Stimulated activated CD4-positive, alpha-beta T cell treated with anti-CD3 and anti-CD28 coated beads, Interleukin-12 subunit alpha, Interleukin-12 subunit beta, amount 100 ng/mL, for 48 hours (primary cell): ENCODE results near the gene PTPRJ.
A peak's percentile ranks its signal among the peaks of the same experiment; 100 is the strongest.
"Not testable (repeated sequence)": the region's sequence is repeated elsewhere in the genome, so short reads cannot be mapped to it uniquely, and the experiment has no call there.

ENCODE experiments used
- DNase-seq, 3 donors: peaks; one replicate each; pipeline ENCODE4 v3.0.0-alpha.2; 2020; ENCODE audit warnings: low read depth in 2 of 3, low spot score in 1 of 3

Gene PTPRJ

DNA sequence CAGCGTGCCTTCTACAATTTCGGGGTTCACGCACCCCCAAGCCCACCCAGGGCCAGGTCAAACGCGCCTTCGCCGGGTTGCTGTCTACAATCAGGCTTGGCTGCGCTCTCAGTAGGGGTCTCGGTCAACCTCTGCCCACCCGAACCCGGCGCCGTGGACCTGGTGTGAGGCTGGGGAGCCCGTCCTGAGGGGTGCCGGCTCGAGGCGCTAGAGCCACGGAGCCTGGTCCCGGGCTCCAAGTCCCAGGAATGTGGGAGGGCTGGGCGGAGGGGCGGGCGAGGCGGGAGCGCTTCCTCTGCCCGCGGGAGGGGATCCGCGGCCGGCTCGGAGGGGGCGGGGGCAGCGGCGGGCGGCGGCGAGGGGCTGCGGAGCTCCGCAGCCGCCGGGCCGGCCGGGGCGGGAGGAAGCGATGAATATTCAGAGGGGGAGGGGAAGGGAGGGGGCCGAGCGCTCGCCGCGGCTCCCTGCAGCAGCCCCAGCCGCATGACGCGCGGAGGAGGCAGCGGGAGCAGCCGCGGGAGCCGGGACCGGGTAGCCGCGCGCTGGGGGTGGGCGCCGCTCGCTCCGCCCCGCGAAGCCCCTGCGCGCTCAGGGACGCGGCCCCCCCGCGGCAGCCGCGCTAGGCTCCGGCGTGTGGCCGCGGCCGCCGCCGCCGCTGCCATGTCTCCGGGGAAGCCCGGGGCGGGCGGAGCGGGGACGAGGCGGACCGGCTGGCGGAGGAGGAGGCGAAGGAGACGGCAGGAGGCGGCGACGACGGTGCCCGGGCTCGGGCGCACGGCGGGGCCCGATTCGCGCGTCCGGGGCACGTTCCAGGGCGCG is at the start of gene PTPRJ:
TSS of gene PTPRJ (plus strand) at position 472 of the 819 bp plus-strand sequence. CDS start 354 bp downstream, outside the sequence.
- peak in 1 of 3 donors; percentile 40 for DNase-seq

DNA sequence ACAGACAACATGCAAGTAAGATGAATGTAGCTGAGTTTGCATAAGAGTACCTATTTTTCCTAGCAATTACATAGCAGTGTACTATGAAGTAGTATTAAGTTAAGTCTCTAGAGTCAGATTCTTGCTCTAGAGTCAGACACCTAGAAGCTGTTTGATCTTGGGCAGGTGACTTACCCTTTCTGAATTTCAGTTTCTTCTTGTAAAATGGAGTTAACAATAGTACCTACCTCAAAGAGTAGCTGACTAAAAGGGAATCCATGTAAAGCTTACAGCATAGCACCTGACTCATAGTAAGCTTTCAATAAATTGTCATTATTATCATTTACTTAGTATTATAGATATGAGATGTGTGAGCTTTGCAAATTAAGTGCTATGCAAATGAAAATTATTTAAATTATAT is 47.8 kb upstream of the PTPRJ start:
- DNase-seq = no peak

DNA sequence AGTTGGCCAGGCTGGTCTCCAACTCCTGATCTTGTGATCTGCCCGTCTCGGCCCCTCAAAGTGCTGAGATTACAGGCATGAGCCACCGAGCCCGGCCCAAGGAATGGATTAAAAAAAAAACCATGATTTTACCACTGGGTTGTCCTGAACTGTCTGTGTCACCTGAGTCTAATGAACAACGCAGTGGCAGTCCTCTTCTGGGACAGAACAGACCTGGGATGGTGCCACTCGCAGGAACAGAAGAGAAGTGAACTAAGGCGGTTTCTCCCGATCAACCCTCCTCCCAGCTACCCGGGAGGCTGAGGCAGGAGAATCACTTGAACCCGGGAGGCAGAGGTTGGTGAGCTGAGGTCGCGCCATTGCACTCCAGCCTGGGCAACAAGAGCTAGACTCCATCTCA is 46.6 kb upstream of the PTPRJ start:
- not testable (repeated sequence) for DNase-seq

DNA sequence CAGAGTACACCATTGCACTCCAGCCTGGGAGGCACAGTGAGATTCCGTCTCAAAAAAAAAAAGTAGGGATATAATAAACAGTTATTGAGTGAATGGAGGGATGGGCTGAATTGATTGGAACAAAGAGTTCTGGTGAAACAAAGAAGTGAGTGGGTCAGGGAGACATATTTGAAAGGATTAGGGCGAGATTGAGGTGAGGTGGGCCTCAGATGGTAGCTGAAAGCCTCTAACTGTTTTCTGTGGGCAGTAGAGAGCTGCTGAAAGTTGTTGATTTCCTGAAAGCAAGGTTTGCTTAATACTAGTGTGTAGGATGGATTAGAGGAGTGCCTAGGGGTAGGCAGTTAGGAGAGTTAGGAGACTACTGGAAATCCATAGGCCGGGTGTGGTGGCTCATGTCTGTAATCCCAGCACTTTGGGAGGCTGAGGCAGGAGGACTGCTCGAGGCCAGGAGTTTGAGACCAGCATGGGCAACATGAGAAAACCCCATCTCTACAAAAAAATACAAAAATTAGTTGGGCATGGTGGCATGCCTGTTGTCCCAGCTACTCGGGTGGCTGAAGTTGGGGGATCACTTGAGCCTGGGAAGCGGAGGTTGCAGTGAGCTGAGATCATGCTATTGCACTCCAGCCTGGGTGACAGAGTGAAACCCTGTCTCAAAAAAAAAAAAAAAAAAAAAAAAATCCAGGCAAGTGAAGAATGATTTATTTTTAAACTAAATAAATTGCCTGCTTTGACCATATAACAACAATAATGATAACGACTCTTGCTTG is 41.4 kb upstream of the PTPRJ start:
- no peak for DNase-seq

DNA sequence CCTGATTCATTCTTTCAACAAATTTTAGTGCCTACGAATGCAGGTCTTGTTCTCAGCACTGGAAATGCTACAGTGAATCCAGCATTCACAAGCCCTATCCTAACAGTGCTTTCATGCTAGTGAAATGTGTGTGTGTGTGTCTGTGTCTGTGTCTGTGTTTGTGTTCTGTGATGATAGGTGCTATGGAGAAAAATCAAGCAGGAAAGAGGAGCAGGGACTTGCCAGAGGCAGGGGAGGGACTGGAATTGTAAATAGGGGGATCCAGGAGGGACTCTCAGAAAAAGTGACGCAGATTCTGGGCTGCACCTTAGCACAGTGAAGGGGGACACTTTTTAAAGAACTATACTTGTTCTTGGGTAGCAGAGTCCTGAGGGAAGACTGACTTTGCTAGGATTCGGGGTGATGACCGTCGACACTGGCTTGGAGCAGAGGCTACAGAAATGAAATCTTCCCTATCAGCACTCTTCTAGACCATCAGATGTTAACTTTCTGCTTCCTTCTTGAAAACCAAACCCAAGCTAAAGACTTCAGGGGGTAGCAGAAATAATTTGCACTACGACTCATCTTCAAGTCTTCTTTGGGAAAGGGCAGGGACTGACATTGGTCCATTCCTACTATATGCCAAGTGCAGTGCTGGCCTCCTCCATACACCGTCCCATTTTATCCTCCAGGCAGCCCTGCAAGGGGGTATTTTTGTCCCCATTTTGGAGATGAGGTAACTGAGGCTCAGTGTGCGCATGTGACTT is 39.3 kb upstream of the PTPRJ start:
- DNase-seq = no peak

DNA sequence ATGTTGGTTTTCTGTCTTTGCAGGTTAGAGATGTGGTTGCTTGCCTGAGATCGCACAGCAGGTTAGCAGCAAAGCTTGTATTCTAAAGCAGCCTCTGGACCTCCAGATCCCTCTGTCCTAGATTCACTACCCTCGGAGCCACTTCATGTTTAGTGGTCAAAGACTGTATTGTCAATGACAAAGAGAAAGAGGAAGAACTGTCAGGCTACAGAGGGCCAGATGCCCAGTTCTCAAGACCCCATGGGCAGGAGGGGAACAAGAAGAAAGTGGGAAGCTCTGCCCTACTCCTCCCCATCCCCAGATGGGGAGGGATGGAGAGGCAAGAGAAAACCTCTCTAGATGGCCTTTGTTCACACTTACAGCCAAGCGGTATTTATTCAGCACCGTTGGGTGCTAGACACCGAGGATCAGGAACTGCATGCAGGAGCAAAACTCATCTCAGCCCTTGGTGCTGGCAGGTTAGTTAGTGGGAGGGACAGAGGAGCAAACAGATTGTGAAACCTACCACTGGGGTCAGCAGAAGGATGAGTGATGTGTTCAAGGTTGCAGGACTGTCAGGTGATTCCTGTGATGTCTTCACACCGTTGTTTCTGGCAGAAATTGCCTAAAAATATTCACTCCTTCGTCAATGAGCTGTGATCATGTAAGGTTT is 38.3 kb upstream of the PTPRJ start:
- no peak for DNase-seq

DNA sequence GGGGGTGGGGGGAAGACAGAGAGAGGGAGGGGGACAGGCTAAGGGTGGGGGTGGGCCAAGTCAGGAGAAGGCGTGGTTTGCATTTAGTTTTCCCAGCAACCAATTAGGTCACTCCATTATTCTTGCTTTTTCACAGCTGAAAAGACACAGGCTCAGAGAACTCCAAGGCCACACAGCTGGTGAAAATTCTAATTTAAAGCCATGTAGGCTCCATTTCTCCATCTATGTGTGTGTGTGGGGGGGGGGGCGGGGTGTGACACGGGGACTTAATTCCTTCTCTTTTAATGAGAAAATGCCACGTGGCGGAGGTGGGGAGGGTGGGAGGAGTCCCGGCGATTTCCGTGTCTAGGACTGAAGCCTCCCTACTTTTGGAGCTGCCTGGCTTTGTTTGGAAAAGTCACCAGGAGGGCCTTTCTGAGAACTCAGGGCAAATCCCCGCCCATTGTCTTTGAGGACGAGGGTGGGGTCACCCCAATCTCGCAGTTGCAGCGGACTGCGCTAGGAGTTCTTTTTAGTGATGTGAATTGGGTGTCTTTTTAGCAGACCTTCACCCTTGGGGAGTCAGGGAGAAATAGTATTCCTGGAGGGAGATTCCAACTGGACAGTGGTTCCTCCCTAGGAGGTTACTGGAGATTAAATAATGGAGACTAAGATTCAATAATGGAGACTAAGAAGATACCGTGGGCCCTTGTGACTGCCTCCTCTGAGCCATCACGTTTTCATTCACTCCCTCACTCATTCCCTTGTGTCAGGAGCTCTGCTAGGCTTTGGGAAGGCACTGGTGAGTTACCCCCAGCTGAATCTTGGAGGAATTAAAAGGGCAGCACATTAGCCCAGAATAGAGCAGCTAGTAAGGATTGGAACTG is 36.4 kb upstream of the PTPRJ start:
- no peak for DNase-seq

DNA sequence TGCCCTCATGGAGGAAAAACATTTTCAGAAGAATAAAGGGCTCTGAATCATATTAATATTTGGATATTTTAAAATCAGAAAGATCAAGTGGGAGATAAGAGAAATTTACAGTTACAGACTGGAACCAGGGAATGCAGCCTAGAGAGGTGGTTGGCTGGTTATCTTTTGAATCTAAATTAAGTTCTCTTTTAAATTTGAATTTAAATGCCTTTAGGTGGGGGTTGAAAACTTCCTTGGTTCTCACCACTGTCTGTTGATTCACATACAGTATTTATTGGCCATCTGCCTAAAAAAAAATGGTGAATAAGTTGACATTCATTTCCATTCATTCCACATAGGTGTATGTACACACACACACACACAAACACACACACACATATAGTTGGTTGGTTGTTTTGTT is 35.7 kb upstream of the PTPRJ start:
- no peak for DNase-seq

DNA sequence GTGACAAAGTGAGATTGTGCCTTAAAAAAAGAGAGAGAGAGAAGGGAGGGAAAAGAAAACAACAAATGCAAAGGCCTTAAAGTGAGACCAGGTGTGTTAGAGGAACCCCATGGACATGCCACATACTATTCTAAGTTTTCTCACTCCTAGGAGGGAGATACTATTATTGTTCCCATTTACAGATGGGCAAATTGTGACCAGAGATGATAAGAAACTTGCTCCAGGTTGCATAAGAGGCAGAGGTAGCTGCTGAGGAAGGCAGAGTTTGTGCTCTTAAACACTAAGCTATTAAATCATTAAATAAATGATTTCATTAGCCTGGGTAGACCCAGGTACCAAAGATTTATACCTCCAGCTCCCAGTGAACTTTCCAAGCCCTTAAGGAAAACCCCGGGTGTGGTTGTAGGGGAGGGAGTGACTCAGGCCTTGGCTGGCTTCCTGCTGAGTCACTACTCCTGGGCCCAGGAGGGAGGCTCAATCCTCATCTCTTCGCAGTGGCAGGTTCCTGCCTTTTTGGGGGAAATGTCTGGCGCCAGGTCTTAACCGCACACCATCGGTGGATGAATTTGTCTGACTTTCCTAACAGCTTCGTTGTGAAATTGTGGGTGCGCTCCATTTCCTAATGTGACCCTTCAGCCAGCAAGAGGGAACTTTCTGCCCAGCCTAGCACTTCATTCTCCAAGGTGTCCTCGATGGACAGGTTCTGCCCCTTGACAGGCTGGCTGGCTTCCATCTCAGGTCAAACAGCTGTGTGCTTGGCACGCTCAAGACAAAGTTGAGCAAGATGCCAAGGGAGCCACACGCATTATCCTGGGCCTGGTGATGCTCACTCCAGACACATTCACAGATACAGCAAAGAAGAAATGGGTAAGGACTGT is 33.4 kb upstream of the PTPRJ start:
- DNase-seq = peak in 2 of 3 donors; percentile 18 to 35

DNA sequence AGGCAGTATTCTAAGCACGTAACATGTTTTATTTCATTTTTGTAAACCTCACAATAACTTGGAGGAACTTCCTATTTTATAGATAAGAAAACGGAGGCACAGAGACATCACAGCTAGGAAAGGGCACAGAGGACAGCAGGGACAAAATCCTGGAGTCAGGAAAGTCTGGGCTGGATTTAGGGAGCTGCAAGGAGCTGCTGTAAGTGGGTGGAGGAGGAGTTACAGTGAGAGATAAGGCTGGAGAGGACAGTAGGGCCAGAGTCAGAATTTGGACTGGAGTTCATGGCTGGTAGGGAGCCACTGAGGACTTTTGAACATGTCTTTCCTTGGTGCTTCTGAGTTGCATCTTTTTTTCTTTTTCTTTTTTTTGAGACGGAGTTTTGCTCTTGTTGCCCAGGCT is 32.2 kb upstream of the PTPRJ start:
- no peak for DNase-seq

DNA sequence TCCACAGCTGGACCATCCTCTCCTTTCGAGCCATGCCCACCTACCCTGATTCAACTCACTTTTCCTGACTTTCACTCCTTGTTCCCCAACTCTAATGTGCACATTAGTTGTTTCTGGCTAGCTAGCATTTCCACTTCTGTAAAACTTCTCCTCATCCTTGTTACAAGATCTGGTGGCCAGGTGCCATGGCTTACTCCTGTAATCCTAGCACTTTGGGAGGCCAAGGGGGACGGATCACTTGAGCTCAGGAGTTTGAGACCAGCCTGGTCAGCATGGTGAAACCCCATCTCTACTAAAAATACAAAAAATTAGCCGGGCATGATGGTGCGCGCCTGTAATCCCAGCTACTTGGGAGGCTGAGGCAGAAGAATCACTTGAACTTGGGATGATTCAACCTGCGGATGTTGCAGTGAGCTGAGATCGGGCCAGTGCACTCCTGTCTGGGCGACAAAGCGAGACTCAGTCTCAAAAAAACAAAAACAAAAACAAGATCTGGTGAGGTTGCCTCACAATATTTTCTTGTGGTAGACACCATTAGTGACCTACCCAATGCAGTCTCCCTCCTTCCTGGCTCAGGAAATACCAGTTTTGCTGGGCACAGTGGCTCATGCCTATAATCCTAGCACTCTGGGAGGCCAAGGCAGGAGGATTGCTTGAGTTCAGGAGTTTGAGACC is 31.2 kb upstream of the PTPRJ start:
- DNase-seq = not testable (repeated sequence)

DNA sequence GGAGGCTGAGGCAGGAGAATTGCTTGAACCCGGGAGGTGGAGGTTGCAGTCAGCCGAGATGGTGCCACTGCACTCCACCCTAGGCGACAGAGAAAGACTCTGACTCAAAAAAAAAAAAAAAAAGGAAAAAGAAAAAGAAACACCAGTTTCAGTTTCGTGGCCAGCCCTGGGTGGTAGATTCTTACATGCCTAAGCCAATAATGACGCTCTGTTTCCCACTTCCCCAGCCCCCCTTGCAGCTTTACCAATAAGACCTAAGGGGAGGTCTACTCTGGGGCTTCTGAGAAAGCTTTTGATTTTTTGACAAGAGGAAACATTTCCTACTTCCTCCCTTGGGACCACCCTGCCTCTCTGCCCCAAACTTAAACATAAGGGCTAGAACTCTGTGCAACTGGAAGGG is 30.0 kb upstream of the PTPRJ start:
- DNase-seq = peak in 2 of 3 donors; percentile 20 to 21

DNA sequence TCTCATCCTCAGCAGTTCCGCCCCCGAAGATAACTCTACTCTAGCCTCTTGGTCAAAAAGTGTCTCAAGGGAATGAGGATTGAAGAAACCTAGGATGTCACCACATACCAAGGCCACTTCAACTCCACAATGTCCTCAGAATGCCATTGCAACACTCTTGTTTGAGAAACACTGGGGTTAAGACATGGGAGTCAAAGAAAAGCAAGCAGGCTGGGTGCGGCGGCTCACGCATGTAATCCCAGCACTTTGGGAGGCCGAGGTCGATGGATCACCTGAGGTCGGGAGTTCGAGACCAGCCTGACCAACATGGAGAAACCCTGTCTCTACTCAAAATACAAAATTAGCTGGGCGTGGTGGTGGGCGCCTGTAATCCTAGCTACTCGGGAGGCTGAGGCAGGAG is 28.9 kb upstream of the PTPRJ start:
- not testable (repeated sequence) for DNase-seq

DNA sequence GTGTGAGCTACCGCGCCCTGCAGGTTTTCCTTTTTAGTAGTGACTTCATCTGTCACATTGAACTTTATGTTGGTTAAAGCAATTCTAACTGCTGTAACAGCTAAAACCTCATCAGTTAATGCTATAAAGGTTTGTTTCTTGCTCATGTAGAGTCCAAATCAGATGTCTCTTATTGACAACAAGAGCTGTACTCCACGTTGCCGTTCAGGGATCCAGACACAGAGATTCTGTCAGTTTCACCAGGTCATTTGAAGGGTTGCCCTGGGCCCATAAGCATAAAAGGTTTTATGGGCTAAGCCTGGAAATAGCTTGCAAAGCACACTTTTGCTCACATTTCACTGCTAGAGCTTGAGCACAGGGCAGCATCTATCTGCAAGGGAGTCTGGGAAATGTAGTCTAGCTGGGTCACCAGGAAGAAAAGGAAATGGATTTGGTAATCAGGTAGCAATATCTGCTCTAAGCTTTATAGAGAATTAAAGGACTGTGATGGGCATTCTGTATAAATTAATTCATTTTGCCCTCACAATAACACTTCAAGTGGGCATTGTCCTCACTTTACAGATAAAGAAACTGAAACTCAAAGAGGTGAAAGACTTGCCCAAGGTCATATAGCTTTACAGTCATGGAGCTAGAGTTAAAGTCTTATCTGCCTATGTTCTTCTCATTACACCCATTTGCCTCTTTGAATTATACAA is 25.2 kb upstream of the PTPRJ start:
- DNase-seq = no peak

DNA sequence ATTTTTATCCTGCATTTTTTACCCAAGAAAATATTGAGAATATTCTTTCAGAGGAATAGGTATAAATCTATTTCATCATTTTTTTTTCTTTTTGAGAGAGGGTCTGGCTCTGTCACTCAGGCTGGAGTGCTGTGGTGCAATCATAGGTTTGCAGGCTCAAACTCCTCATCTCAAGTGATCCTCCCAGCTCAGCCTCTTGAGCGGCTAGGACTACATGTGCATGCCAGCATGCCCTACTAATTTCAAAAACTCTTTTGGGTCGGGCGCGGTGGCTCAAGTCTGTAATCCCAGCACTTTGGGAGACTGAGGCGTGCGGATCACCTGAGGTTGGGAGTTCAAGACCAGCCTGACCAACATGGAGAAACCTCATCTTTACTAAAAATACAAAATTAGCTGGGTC is 20.3 kb upstream of the PTPRJ start:
- DNase-seq = no peak

DNA sequence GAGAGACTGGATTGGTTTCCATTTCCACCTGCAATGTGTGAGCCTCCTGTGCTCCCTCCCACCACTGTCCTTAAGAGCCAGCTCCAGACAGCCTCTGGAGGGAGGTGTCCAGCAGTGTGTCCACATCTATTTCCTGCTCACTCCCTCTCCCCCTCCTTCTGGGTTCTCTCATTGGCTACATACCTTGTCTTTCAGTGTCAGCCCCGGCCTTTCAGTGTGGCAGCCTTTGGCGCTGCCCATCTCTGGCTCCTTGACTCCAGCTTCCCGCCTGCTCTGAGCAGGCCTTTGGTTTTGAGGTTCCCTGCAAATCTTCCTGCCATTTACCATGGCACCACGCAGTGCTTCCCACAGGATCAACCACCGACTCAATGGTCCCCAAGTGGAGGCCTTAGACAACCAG is 19.0 kb upstream of the PTPRJ start:
- DNase-seq = no peak

DNA sequence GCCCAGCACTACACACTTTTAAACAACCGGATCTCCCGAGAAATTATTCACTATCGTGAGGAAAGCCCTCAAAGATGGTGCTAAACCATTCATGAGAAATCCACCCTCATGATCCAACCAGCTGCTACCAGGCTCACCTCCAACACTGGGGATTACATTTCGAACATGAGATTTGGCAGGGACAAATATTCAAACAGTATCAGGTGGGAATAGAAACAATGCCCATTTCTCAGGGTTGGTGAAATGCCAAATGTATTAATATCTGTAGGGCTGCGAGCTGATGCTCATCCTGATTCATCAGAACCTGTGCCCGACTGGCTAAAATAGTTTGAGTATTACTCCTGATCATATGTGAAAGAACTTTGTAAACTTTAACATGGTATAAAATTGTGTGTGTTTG is 15.8 kb upstream of the PTPRJ start:
- no peak for DNase-seq
